PC-9 (cell line): Measurements from ENCODE around the gene EXOC4.

ENCODE experiments used
- EZH2 ChIP-seq: fragments of 200-600 bp; sonication (generic); IDR thresholded peaks from 2 replicates; pipeline ENCODE4 v1.8.0; 2017; ENCODE audit warnings: antibody characterized with exemption, low read depth
- TF ChIP-seq, protein P1 (sequence below): fragments of 200-600 bp; sonication (generic); conservative IDR thresholded peaks from 2 replicates; pipeline ENCODE4 v1.6.1; 2017; ENCODE audit warnings: mixed run types, antibody characterized with exemption, mild to moderate bottlenecking, moderate library complexity

DNA sequence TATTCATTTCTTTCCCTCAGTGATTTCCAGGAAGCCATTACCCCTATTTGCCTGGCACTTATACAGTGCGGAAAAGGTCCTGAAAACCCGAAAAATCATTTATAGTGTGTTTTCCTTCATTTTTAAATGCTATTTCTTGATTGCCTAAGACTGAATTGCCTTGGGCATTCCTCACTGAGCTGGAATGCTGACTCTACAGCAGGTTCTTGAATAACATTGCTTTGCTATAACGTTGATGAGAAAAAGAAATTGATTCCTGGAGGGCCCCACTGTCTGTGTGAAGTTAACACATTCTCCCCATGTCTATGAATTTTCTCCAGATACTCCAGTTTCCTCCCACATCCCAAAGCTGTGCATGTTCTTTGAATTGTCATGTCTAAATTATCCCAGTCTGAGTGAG is 308.5 kb downstream of the EXOC4 start:
- TF ChIP-seq, protein P1, sequence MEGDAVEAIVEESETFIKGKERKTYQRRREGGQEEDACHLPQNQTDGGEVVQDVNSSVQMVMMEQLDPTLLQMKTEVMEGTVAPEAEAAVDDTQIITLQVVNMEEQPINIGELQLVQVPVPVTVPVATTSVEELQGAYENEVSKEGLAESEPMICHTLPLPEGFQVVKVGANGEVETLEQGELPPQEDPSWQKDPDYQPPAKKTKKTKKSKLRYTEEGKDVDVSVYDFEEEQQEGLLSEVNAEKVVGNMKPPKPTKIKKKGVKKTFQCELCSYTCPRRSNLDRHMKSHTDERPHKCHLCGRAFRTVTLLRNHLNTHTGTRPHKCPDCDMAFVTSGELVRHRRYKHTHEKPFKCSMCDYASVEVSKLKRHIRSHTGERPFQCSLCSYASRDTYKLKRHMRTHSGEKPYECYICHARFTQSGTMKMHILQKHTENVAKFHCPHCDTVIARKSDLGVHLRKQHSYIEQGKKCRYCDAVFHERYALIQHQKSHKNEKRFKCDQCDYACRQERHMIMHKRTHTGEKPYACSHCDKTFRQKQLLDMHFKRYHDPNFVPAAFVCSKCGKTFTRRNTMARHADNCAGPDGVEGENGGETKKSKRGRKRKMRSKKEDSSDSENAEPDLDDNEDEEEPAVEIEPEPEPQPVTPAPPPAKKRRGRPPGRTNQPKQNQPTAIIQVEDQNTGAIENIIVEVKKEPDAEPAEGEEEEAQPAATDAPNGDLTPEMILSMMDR, result no peak
- TF ChIP-seq EZH2, result no peak
